Neural progenitor cell (in vitro differentiated cells): ENCODE results near the gene BDKRB2.

Source experiments
- EZH2 ChIP-seq: fragments of 200-600 bp; sonication (generic); IDR thresholded peaks from 2 replicates; pipeline ENCODE4 v1.6.1; 2017; ENCODE audit warnings: antibody characterized with exemption, mild to moderate bottlenecking, moderate library complexity
- EZH2phosphoT487 ChIP-seq: fragments of 200-600 bp; sonication (generic); IDR thresholded peaks from 2 replicates; pipeline ENCODE4 v1.6.1; 2017; ENCODE audit warnings: antibody characterized with exemption
- TF ChIP-seq, protein P1 (sequence below): fragments of 200-600 bp; sonication (generic); IDR thresholded peaks from 2 replicates; pipeline ENCODE4 v1.5.1; 2017; ENCODE audit warnings: antibody characterized with exemption, mild to moderate bottlenecking

DNA sequence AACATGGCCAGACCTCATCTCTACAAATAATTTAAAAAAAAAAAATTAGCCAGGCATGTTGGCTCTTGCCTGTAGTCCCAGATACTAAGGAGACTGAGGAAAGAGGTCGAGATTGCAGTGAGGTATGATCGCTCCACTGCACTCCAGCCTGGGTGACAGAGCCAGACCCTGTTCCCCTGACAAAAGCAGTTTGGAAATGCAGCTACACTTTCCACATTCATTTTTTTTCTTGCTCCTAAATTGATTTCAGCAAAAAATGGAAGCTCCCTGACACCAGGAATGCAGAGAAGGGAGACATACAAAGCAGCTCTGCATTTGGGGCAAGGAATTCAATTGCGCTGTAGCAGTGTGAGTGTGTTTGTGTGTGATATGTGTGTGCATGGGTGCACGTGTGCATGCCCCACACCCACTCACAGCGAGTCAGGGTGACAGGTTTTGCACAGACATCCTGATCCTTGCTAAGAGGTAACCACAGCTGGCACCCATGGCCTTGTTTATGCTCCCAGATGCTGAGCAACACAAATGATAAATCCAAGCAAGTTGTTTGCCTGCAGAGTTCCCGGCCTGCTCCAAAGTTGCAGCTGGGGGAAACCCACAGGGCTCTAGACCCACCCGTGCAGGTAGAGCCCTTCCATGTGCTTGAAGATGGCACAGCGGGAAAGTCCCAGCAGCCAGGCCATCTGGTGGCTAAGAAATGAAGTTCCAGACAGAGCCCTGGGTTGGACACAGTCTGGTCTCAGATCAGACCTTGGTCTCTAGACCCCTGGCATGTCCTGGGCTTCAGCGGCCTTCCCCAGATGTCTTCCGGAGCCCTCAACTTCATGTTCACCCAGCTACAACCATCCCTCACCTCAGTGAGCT is 25.9 kb upstream of the BDKRB2 start:
- TF ChIP-seq, protein P1, sequence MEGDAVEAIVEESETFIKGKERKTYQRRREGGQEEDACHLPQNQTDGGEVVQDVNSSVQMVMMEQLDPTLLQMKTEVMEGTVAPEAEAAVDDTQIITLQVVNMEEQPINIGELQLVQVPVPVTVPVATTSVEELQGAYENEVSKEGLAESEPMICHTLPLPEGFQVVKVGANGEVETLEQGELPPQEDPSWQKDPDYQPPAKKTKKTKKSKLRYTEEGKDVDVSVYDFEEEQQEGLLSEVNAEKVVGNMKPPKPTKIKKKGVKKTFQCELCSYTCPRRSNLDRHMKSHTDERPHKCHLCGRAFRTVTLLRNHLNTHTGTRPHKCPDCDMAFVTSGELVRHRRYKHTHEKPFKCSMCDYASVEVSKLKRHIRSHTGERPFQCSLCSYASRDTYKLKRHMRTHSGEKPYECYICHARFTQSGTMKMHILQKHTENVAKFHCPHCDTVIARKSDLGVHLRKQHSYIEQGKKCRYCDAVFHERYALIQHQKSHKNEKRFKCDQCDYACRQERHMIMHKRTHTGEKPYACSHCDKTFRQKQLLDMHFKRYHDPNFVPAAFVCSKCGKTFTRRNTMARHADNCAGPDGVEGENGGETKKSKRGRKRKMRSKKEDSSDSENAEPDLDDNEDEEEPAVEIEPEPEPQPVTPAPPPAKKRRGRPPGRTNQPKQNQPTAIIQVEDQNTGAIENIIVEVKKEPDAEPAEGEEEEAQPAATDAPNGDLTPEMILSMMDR: no peak
- TF ChIP-seq EZH2: no peak
- TF ChIP-seq EZH2phosphoT487: no peak
